GM18907 (cell line): ENCODE measurements around the gene DMWD.
A peak's percentile ranks its signal among the peaks of the same experiment; 100 is the strongest.
"Not testable (repeated sequence)": the region's sequence is repeated elsewhere in the genome, so short reads cannot be mapped to it uniquely, and the experiment has no call there.

Experiments used
- ATAC-seq: cut with Tn5 transposase; IDR thresholded peaks from one replicate; pipeline ENCODE4 v1.9.1; 2021; ENCODE audit warnings: mild to moderate bottlenecking, moderate library complexity; ENCODE audit not compliant: unreplicated experiment

DMWD gene

GRCh38 chr19:45817010-45817724 is 24.5 kb upstream of the DMWD start:
- peak; percentile 72 for ATAC-seq

- ATAC-seq: no peak
Measured at GRCh38 chr19:45816236-45817009, 23.8 kb upstream of the DMWD start.

GRCh38 chr19:45815481-45816216 is 23.0 kb upstream of the DMWD start:
- no peak for ATAC-seq

- ATAC-seq: no peak
Measured at GRCh38 chr19:45814851-45815480, 22.3 kb upstream of the DMWD start, which contains the start of gene RSPH6A. Gene RSPH6A (minus strand): TSS chr19:45815308. CDS start chr19:45815176, 132 bp downstream.

- ATAC-seq: no peak
Measured at GRCh38 chr19:45814166-45814780, 21.6 kb upstream of the DMWD start.

GRCh38 chr19:45812297-45812696 is 19.7 kb upstream of the DMWD start:
- ATAC-seq: no peak

GRCh38 chr19:45809643-45810159 is 17.1 kb upstream of the DMWD start:
- ATAC-seq: no peak

GRCh38 chr19:45805719-45806118 is 13.1 kb upstream of the DMWD start:
- ATAC-seq: no peak

- ATAC-seq: no peak
Measured at GRCh38 chr19:45804959-45805230, 12.2 kb upstream of the DMWD start.

GRCh38 chr19:45804140-45804958 is 11.7 kb upstream of the DMWD start:
- no peak for ATAC-seq

GRCh38 chr19:45801603-45802175 is 9.0 kb upstream of the DMWD start:
- no peak for ATAC-seq

- ATAC-seq: no peak
Measured at GRCh38 chr19:45800070-45800553, 7.5 kb upstream of the DMWD start.

GRCh38 chr19:45799541-45799940 is 6.9 kb upstream of the DMWD start:
- ATAC-seq: not testable (repeated sequence)

GRCh38 chr19:45798995-45799517 is 6.4 kb upstream of the DMWD start:
- ATAC-seq: no peak

- ATAC-seq: no peak
Measured at GRCh38 chr19:45794627-45795026, 2.0 kb upstream of the DMWD start.

- ATAC-seq: no peak
Measured at GRCh38 chr19:45793876-45794275, 1.2 kb upstream of the DMWD start.

GRCh38 chr19:45793178-45793564 is 526 bp upstream of the DMWD start:
- ATAC-seq: no peak

GRCh38 chr19:45791744-45792469 is 738 bp downstream of the DMWD start:
- ATAC-seq: peak; percentile 28
